Measurements from ENCODE around the gene PDE7B. TPM values are rescaled to one million over a fixed set of nuclear protein-coding genes. Genes with fewer than 3 reads are reported as not detected.

Gene PDE7B
- total RNA-seq, 2 experiments from 2014 or later: not detected

- ChIA-PET POLR2A (interaction anchor here (0.6 kb wide), 1 partner anchor 114 kb away, joined by 3 read pairs; no protein-coding TSS in a partner anchor), CTCF (ENCODE audit: unreplicated experiment) (no interaction called here)
- Histone ChIP-seq H3K4me2 (ENCODE audit: low read length) (no peak overlapping the region), H3K27ac (ENCODE audit: low read depth, low read length, poor library complexity, severe bottlenecking) (no peak overlapping the region), H3K9me2 (ENCODE audit: insufficient read depth, low read length) (no peaks in the 10 kb centered on the region), H4K20me1 (ENCODE audit: insufficient read depth, low read length) (no peaks in the 10 kb centered on the region), H2AFZ (ENCODE audit: low read length) (no peak overlapping the region), H3K4me3 (ENCODE audit: low read depth, low read length, poor library complexity, severe bottlenecking) (no peak overlapping the region), H3K4me1 (ENCODE audit: insufficient read depth, low read length, poor library complexity, severe bottlenecking) (no peaks in the 10 kb centered on the region), H3K79me2 (ENCODE audit: insufficient read depth, low read depth, low read length) (no peaks in the 10 kb centered on the region), H3K9me3 (ENCODE audit: low read length) (no peaks in the 10 kb centered on the region), H3K36me3 (ENCODE audit: insufficient read depth, low read length) (no peaks in the 10 kb centered on the region)
- TF ChIP-seq CTCF (conservative IDR thresholded peaks at IDR 0.05; ENCODE audit: low read length) (peak; percentile 53; the same call in 1 of the 2 replicates), EZH2phosphoT487 (IDR thresholded peaks at IDR 0.05; ENCODE audit: borderline replicate concordance, low read depth, low read length) (no peak)
- intact Hi-C loops (cut with micrococcal nuclease; ENCODE audit: unreplicated experiment): no loop called here
- no TSS peak for BruUV-seq (replicated peaks)
- no peak for DNase-seq (ENCODE audit: low spot score)
Observed at GRCh38 chr6:136208783-136209182, 357.3 kb downstream of the PDE7B start.

GRCh38 chr6:136209496-136209895 is 358.0 kb downstream of the PDE7B start:
- no peak for TF ChIP-seq EZH2phosphoT487 (IDR thresholded peaks at IDR 0.05; ENCODE audit: borderline replicate concordance, low read depth, low read length)
- no peak for TF ChIP-seq CTCF (conservative IDR thresholded peaks at IDR 0.05; ENCODE audit: low read length)
- Histone ChIP-seq H3K9me3 (ENCODE audit: low read length) (no peaks in the 10 kb centered on the region), H3K9me2 (ENCODE audit: insufficient read depth, low read length) (no peaks in the 10 kb centered on the region), H3K79me2 (ENCODE audit: insufficient read depth, low read depth, low read length) (no peaks in the 10 kb centered on the region), H2AFZ (ENCODE audit: low read length) (no peak overlapping the region), H3K27ac (ENCODE audit: low read depth, low read length, poor library complexity, severe bottlenecking) (no peak overlapping the region), H3K36me3 (ENCODE audit: insufficient read depth, low read length) (no peaks in the 10 kb centered on the region), H3K4me1 (ENCODE audit: insufficient read depth, low read length, poor library complexity, severe bottlenecking) (no peaks in the 10 kb centered on the region), H4K20me1 (ENCODE audit: insufficient read depth, low read length) (no peaks in the 10 kb centered on the region), H3K4me2 (ENCODE audit: low read length) (no peak overlapping the region), H3K4me3 (ENCODE audit: low read depth, low read length, poor library complexity, severe bottlenecking) (no peak overlapping the region)
- POLR2A ChIA-PET: no interaction called here
- BruUV-seq (replicated peaks): no TSS peak
- intact Hi-C loops (cut with micrococcal nuclease; ENCODE audit: unreplicated experiment): no loop called here
- CTCF ChIA-PET (ENCODE audit: unreplicated experiment): no interaction called here
- DNase-seq (ENCODE audit: low spot score): no peak

DNA sequence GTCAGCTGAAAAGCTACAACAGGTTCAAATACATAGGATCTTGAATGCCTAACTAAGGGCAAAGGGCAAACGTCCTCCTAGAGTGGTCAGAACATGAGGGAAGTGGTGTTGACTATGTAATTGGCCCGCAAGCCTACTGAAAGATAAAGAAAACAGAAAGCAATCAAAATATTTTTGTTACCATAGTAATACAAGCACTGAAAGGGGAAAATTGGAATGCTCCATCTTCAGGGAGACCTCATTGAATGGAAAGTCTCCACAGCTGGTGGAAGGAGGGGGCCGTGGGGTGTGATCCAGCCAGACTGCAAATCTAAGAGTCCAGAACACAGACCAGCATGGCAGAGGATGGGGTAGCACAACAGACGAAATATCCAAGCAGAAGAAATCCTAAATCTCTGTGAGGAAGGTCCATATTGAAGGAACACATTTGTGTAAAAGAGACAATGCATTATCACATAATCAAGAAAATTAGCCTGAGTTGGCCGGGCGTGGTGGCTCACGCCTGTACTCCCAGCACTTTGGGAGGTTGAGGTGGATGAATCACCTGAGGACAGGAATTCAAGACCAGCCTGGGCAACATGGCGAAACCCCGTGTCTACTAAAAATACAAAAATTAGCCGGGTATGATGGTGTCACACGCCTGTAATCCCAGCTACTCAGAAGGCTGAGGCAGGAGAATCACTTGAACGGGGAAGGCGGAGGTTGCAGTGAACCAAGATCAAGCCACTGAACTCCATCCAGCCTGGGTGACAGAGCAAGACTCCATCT is 359.1 kb downstream of the PDE7B start:
- Histone ChIP-seq H4K20me1 (ENCODE audit: insufficient read depth, low read length) (no peaks in the 10 kb centered on the region), H3K4me3 (ENCODE audit: low read depth, low read length, poor library complexity, severe bottlenecking) (no peak overlapping the region), H3K9me3 (ENCODE audit: low read length) (no peaks in the 10 kb centered on the region), H3K9me2 (ENCODE audit: insufficient read depth, low read length) (no peaks in the 10 kb centered on the region), H3K27ac (ENCODE audit: low read depth, low read length, poor library complexity, severe bottlenecking) (no peak overlapping the region), H3K4me1 (ENCODE audit: insufficient read depth, low read length, poor library complexity, severe bottlenecking) (no peaks in the 10 kb centered on the region), H3K79me2 (ENCODE audit: insufficient read depth, low read depth, low read length) (no peaks in the 10 kb centered on the region), H3K36me3 (ENCODE audit: insufficient read depth, low read length) (no peaks in the 10 kb centered on the region), H3K4me2 (ENCODE audit: low read length) (no peak overlapping the region), H2AFZ (ENCODE audit: low read length) (no peak overlapping the region)
- TF ChIP-seq EZH2phosphoT487 (IDR thresholded peaks at IDR 0.05; ENCODE audit: borderline replicate concordance, low read depth, low read length) (no peak), CTCF (conservative IDR thresholded peaks at IDR 0.05; ENCODE audit: low read length) (no peak)
- CTCF ChIA-PET (ENCODE audit: unreplicated experiment): no interaction called here
- intact Hi-C loops (cut with micrococcal nuclease; ENCODE audit: unreplicated experiment): no loop called here
- DNase-seq (ENCODE audit: low spot score): no peak
- no TSS peak for BruUV-seq (replicated peaks)
- POLR2A ChIA-PET: no interaction called here

Measured in OCI-LY7 (cell line).